GM10248 (cell line): ENCODE results near the gene SVOPL.

Experiments
- CTCF ChIA-PET: fragments of 300-600 bp; sonication (Branson Sonifier 250); formaldehyde crosslinking; extraction: SDS; loops from one replicate; lab custom pipeline; 2021; ENCODE audit warnings: antibody characterized with exemption; lab: Yijun Ruan, JAX
- POLR2A ChIA-PET: fragments of 350-650 bp; sonication (Branson Sonifier 250); formaldehyde crosslinking; extraction: SDS; loops from one replicate; lab custom pipeline; 2020; ENCODE audit warnings: antibody characterized with exemption; lab: Yijun Ruan, JAX
- DNase-seq: peaks from one replicate; pipeline ENCODE4 v3.0.0; 2012; ENCODE audit errors: extremely low spot score
- TF ChIP-seq, protein P1 (sequence below): IDR thresholded peaks from 2 replicates; pipeline ENCODE4 v1.5.1; 2012; ENCODE audit warnings: mild to moderate bottlenecking, low read depth; ENCODE audit errors: extremely low read depth, missing control alignments, control extremely low read depth

SVOPL gene

GRCh38 chr7:138546829-138547228, 154.3 kb downstream of the SVOPL start:
- DNase-seq: no peak
- POLR2A ChIA-PET: no interaction called here
- TF ChIP-seq, protein P1, sequence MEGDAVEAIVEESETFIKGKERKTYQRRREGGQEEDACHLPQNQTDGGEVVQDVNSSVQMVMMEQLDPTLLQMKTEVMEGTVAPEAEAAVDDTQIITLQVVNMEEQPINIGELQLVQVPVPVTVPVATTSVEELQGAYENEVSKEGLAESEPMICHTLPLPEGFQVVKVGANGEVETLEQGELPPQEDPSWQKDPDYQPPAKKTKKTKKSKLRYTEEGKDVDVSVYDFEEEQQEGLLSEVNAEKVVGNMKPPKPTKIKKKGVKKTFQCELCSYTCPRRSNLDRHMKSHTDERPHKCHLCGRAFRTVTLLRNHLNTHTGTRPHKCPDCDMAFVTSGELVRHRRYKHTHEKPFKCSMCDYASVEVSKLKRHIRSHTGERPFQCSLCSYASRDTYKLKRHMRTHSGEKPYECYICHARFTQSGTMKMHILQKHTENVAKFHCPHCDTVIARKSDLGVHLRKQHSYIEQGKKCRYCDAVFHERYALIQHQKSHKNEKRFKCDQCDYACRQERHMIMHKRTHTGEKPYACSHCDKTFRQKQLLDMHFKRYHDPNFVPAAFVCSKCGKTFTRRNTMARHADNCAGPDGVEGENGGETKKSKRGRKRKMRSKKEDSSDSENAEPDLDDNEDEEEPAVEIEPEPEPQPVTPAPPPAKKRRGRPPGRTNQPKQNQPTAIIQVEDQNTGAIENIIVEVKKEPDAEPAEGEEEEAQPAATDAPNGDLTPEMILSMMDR: no peak
- CTCF ChIA-PET: no interaction called here

DNA sequence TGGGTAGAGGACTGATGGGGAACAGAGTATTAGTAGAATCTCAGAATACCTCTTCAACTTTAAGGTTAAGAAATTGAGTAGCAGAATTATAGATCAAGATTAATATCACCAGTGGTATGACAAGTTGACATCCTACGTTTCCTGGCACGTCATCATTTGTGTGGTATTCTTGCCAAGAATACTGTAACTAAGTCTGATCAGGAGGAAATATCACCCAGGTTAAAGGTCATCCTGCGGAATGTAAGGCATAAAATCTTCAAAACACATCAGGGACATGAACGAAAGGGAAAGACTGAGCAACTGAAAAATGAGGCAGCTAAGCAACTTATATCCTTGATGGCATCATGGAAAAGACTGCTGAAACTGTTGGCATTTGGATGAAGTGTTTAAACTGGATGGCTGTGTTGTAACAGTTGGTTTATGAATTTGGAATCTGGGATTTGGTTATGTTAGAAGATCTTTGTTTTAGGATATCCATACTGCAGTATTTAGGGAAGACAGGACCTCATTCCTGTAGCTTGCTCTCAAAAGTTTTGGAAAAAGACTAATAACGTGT, 155.0 kb downstream of the SVOPL start:
- ChIA-PET POLR2A (no interaction called here), CTCF (no interaction called here)
- TF ChIP-seq, protein P1: no peak
- DNase-seq: no peak

- DNase-seq: no peak
- CTCF ChIA-PET: no interaction called here
- POLR2A ChIA-PET: no interaction called here
- TF ChIP-seq, protein P1: no peak
Observed at GRCh38 chr7:138545123-138545522, 156.0 kb downstream of the SVOPL start.
